ENCODE measurements around the gene AKAP17A.
A peak's percentile ranks its signal among the peaks of the same experiment; 100 is the strongest.
"Not testable (repeated sequence)": the region's sequence is repeated elsewhere in the genome, so short reads cannot be mapped to it uniquely, and the experiment has no call there.

Gene AKAP17A, protein sequence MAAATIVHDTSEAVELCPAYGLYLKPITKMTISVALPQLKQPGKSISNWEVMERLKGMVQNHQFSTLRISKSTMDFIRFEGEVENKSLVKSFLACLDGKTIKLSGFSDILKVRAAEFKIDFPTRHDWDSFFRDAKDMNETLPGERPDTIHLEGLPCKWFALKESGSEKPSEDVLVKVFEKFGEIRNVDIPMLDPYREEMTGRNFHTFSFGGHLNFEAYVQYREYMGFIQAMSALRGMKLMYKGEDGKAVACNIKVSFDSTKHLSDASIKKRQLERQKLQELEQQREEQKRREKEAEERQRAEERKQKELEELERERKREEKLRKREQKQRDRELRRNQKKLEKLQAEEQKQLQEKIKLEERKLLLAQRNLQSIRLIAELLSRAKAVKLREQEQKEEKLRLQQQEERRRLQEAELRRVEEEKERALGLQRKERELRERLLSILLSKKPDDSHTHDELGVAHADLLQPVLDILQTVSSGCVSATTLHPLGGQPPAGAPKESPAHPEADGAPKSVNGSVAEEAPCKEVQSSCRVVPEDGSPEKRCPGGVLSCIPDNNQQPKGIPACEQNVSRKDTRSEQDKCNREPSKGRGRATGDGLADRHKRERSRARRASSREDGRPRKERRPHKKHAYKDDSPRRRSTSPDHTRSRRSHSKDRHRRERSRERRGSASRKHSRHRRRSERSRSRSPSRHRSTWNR

DNA sequence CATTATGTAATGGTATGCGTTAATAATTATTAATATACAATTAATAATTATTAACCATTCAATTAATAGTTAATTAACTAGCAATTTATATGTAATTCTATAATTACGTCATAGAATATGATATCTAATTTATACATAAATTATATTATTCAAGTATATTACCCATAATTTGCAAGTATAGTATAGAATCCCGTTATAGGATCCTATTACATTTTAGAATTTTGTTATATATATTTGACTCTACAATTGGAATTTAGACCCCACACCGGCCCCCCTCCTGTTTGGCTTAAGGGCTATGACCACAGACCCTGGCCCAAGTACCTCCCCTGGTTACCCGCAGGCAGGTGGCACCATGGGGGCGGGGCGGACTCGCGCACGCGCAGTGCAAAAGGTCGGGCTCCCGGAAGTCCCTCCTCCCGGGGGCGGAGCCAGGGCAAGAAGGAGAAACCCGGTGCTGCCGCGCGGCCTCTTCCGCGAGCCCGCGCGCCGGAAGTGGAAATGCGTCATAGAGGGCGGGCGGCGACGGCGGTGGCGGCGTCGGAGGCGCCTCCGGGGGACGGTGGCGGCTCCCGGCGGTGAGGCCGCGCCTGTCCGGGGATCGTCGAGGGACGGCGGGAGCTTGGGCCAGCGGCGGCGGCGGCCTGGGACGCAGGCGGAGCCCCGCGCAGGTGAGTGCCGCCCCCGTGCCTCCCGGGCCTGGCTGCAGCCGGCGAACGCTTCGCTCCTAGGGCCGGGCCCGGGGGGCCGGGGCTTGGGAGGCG is at the start of gene AKAP17A:
TSS of gene AKAP17A (plus strand) at position 503 of the 761 bp plus-strand sequence. CDS start 1,859 bp downstream, outside the sequence.
- DNase-seq = peak; percentile 97 to 98

DNA sequence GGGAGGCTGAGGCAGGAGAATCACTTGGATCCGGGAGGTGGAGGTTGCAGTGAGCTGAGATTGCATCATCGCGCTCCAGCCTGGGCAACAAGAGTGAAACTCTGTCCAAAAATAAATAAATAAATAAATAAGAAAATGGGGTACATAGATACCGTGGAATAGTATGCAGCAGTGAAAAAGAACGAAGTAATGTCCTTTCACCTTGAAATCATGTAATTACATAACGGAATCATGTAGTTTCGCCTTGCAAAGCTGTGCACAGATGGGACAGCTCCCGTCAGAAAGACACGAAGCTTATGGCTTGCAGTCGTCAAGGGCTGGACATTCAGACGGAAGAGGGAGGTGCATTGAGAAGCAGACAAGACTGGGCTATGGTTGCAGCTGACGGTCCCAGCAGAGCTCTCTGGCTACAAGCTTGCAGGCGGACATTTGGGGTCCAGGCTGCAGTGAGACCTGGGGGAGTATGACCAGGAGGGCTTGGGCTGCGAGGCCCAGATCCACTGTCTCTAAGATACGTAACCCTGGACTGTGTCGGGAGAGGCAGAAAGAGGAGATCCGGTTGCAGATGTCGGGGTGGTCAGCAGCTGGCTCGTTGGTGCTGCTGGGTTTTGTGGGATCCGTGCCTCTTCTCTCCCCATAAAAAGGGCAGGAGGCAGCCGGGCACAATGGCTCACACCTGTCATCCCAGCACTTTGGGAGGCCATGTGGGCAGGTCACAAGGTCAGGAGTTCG is 48.2 kb upstream of the AKAP17A start:
- DNase-seq = no peak

DNA sequence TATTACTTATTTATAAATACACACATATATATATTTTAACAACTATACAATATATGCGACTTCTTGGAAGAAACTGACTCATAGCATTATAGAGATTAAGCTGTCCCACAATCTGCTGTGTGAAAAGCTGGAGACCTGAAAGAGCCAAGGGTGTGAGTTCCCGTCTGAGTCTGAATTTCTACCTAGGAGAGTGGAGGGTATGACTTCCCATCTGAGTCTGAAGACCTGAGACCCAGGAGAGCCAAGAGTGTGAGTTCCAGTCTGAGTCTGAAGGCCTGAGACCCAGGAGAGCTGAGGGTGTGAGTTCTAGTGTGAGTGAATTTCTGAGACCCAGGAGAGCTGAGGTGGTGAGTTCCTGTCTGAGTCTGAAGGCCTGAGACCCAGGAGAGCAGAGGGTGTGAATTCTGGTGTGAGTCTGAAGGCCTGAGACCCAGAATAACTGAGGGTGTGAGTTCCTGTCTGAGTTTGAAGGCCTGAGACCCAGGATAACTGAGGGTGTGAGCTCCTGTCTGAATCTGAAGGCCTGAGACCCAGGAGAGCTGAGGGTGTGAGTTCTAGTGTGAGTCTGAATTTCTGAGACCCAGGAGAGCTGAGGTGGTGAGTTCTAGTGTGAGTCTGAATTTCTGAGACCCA is 45.5 kb upstream of the AKAP17A start:
- no peak for DNase-seq

DNA sequence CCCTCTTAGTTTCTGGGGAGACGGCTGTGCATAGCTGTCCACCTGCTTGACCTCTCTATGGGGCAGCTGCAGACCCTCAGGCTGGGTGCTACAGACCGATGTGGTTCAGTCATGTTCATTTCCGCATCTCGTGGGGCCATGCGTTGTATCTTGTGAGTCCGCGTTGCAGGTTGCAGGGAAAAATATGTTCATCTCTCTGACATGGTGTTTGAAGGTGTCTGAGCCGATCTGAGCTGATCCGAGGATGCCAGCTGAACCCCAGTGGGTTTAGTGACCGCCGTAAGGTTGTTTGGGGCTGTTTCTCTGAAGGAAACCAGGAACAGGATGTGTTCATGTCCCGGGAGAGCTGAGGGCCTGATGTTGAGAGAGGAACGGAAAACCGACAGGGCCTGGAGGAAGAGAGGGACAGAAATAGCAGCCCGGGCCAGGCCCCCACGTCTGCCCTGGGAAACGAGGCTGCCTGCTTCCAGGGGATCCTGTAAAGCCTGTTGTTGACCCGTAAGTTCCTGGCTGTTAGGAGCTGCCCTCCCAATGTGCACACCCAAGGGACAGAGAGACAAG is 44.6 kb upstream of the AKAP17A start:
- no peak for DNase-seq

DNA sequence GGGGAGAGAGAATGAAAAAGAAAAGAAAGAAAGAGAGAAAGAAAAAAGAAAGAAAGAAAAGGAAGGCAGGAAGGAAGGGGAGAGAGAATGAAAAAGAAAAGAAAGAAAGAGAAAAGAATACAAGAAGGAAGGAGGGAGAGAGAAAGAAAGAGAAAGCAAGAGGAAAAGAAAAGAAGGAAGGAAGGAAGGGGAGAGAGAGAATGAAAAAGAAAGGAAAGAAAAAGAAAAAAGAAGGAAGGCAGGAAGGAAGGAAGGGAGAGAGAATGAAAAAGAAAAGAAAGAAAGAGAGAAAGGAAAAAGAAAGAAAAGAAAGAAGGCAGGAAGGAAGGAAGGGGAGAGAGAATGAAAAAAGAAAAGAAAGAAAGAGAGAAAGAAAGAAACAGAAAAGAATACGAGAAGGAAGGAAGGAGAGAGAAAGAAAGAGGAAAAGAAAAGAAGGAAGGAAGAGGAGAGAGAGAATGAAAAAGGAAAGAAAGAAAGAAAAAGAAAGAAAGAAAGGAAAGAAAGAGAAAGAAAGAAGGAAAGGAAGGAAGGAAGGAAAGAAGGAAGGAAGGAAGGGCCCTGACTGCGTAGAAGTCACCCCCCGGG is 39.4 kb upstream of the AKAP17A start:
- DNase-seq = no peak

DNA sequence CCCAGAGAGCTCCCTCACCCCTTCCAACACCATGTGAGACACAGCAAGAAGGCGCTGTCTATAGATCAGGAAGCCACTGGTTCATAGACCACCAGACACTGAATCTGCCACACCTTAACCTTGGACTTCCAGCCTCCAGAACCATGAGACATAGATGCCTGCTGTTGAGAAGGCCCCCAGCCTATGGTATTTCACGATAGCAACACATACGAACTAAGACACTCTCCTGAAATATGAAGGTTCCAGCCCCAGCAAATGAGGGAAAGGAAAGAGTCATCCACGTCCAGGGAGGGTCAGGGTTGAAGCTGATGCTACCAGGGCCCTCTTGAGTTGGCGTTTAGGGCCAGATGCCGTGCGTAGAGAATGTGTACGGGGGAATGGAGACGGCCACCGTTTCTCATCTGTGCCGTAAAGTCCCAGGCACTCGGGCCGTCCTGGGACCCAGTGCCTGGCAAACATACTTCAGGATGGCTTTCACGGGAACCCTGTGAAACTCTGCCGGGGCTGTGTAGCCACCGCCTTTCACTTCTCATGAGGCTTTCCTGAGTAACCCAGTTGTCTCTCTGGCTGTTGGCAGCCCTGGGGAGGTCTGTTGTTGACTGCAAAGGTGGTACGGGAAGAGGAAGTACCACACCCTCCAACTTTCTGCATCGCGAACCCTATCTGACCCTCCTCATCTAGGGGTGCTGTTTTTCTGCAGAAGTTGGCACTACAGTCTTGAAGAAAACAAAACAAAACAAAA is 36.8 kb upstream of the AKAP17A start:
- DNase-seq = peak; percentile 90 to 92

DNA sequence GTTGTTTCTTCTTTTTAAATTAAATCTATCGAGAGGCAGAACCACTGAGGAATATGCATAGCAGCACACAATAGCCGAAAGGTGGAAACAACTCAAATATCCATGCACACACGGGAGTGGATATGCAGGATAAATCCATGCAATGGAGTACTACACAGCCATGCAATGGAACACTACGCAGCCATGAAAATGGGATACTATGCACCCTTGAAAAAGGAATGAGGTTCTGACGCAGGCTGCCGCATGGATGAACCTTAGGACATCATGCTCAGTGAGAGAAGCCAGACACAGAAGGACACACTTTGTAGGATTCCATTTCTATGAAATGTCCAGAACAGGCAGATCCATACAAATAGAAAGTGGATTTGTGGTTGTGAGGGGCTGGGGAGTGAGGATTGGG is 36.0 kb upstream of the AKAP17A start:
- DNase-seq = no peak

DNA sequence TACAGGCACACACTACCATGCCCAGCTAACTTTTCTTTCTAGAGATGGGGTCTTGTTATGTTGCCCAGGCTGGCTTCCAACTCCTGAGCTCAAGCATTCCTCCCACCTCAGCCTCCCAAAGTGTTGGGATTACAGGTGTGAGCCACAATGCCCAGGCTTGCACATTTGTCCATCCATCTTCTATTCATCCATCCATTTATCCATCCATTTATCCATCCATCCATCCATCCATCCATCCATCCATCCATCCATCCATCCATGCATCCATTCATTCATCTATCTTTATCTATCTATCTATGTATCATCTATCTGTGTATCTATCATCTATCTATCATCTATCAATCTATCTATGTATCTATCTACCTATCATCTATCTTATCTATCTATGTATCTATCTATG is 34.0 kb upstream of the AKAP17A start:
- not testable (repeated sequence) for DNase-seq

DNA sequence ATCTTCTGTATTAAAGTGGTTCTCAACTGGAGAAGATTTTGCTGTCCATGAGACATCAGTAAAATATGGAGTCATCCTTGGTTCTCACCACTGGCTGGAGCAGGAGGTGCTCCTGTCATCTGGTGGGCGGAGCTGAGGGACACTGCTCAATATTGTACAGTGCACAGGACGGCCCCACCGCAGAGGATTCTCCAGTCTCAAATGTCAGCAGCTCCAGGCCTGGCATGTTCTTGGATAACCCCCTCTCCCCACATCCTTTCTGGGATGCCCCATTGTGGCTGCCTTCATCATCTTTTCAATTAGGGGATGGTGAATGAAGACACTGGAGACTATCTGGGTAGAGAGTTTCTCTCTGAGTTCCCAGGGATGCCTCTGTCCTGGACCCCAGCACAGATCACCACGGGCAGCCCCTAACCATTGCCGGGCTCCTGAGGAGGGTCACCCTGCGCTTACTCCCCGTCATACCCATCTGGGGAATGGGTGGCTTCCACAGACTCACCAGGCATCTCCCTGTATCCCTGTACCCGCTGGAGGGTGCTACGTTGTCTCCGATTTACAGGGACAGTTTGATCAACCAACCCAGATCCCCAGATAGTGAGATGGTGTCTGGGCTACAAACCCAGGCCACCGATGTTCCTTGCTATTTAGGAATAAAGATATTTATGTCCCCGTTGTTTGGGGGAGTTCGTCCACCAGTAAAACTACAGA is 32.5 kb upstream of the AKAP17A start:
- DNase-seq = no peak

DNA sequence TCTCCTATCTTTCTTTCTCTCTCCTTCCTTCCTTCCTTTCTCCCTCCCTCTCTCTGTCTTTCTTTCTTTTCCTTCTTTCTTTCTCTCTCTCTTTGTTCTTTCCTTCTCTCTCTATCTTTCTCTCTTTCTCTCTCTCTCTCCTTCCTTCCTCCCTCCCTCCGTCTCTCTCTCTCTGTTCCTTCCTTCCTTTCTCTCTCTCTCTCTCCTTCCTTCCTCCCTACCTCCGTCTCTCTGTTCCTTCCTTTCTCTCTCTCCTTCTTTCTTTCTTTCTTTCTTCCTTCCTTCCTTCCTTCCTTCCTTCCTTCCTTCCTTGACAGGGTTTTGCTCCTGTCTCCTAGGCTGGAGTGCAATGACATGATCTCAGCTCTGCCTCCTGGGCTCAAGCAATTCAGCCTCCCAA is 30.2 kb upstream of the AKAP17A start:
- DNase-seq = no peak

DNA sequence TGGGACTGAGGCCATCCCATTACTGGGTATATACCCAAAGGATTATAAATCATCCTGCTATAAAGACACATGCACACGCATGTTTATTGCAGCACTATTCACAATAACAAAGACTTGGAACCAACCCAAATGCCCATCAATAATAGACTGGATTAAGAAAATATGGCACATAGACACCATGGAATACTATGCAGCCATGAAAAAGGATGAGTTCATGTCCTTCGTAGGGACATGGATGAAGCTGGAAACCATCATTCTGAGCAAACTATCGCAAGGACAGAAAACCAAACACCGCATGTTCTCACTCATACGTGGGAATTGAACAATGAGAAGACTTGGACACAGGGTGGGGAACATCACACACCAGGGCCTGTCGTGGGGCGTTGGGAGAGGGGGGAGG is 27.3 kb upstream of the AKAP17A start:
- DNase-seq = not testable (repeated sequence)

DNA sequence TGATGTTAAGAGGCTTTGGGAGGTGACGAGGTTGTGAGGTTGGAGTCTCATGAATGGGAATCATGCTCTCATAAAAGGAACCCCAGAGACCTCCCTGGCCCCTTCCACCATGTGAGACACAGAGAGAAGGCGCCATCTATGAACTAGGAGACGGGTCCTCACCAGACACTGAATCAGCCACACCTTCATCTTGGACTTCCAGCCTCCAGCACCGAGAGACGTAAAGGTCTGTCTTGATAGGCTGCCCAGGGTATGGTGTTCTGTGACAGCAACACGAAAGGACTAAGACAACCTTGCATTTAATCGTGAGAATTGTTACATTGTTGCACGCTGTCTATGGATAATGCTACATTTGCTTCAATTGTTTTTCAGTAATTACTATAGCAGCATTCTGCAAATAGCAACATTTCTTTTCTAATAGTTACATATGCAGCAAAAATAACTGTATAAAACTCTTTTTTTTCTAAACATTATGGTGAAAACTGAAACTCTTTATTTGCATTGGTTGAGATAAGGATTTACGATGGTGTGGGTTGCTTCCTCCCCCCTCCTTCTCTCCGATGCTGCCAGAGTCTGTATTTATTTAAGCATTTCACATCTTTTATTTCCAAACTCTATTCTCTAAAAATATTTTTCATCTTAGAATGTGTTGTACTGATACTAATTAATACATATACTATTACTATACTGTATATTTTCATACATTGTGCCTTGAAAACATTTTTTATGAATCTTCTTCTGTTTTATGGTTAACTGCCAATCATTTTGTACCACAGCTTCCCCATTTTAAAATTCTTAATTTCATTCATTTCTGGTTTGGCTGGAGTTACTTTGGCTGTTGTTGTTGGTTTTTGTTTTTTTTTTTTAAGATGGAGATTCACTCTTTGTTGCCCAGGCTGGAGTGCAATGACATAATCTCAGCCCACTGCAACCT is 26.4 kb upstream of the AKAP17A start:
- DNase-seq = no peak

DNA sequence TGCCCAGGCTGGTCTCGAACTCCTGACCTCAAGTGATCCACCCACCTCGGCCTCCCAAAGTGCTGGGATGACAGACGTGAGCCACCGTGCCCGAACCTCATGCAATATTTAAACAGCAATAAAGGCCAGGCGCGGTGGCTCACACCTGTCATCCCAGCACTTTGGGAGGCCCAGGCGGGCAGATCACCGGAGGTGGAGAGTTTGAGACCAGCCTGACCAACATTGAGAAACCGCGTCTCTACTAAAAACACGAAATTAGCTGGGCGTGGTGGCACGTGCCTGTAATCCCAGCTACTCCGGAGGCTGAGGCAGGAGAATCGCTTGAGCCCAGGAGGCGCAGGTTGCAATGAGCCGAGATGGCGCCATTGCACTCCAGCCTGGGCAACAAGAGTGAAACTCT is 17.2 kb upstream of the AKAP17A start:
- DNase-seq = not testable (repeated sequence)

DNA sequence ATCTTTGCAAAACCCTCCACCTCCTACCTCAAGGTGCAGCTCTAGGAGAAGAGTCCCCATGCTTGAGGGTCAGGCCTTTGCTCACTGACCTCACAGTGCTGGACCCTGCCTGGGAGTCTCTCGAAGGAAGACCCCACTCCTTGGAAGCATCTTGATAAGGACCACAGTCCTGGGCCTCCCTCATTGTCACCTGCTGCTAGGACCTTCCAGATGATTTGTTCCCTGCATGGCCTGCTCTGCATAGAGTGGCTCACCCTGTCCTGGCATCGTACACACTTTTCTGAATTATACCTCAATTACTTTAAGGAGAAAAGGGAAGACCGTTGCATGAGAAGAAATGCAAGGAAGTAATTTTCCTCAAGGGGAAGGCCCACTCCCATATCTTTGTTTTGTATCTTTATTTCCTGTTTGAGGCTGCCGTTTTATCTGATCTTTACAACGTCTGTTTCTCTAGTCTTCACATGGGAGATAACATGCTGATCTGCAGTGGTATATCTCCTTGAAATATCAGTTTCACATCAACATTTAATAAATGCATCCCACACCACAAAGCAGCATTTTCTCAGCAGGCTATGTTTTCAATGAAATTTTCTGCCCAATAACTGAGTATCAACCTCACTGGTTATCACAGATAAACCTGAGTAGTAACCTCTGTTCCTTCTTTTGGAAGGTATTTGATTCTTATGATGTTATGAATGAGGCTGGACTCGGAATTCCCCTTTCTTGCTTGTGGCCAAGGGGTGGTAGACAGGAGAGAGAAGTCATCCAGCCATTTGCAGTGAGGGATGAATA is 15.0 kb upstream of the AKAP17A start:
- peak in 1 of 2 donors; percentile 61 for DNase-seq

DNA sequence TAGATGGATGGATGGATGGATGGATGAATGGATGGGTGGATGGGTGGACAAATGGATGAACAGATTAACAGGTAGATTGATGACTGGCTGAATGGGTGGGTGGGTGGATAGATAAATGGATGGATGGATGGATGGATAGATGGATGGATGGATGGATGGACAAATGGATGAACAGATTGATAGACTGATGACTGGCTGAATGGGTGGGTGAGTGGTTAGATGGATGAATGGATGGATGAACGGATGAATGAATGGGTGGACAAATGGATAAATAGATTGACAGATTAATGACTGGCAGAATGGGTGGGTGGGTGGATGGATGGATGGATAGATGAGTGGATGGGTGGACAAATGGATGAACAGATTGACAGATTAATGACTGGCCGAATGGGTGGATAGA is 13.6 kb upstream of the AKAP17A start:
- no peak for DNase-seq

DNA sequence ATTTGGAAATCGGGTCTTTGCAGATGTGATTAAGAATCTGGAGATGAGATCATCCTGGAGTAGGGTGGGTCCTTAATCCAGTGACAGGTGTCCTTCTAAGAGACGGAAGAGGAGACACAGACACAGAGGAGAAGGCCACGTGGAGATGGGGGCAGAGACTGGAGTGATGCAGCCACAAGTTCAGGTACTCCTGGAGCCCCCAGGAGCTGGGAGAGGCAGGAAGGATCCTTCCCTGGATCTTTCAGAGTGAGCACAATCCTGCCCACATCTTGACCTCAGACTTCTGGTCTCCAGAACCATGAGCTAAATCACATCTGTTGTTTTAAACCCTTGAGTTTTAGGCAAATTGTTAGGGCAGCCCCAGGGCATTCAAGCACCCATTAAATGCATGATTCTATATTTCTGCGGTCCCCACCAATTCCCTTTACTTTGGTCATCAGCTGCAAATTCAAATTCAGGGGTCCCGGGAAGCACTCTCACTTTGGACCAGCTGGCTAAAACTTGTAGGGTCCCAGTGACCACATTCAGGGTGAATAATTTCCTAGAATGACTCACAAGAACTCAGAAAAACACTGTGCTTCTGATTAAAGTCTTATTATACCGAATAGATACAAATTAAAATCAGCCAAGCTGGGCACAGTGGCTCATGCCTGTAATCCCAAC is 12.8 kb upstream of the AKAP17A start:
- DNase-seq = no peak

DNA sequence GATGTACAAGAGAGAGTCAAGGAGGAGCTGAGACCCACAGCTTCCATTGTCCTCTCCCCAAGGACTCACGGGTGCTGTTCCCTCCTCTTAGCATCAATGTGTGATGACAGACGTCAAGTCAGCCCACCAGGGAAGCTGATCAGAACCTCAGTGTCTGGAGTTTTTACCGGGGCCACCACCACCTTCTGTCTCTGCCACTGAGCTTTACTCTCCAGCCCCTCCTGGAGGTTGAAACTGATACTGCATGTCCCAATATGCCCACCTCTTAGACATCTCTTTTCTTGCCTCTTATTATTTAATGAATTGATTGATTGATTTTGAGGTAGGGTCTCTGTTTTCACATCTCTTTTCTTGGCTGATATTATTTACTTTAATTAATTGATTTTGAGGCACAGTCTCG is 10.3 kb upstream of the AKAP17A start:
- peak; percentile 82 for DNase-seq

Data from CD4-positive, alpha-beta T cell treated with Interleukin-4 for 1 hour (primary cell).